ENCODE measurements around the gene KIAA1328. TPM values are rescaled to one million over a fixed set of nuclear protein-coding genes. Genes with fewer than 3 reads are reported as not detected.

The KIAA1328 gene
- total RNA-seq, 1 donor = 6.0 TPM

- H3K4me3 ChIP-seq (ENCODE audit: low read depth, low read length) = no peak overlapping the region
- no peak for DNase-seq (ENCODE audit: low read depth)
- no peak for TF ChIP-seq CTCF (IDR thresholded peaks at IDR 0.05; ENCODE audit: insufficient read depth, low read depth, low read length)
Observed at GRCh38 chr18:37188016-37188791, 359.3 kb downstream of the KIAA1328 start.

- no peak overlapping the region for H3K4me3 ChIP-seq (ENCODE audit: low read depth, low read length)
- TF ChIP-seq CTCF (IDR thresholded peaks at IDR 0.05; ENCODE audit: insufficient read depth, low read depth, low read length) = no peak
- DNase-seq (ENCODE audit: low read depth) = no peak
Observed at GRCh38 chr18:37199741-37200140, 370.8 kb downstream of the KIAA1328 start.

GRCh38 chr18:37207343-37207742 lies 378.4 kb downstream of the KIAA1328 start:
- no peak overlapping the region for H3K4me3 ChIP-seq (ENCODE audit: low read depth, low read length)
- DNase-seq (ENCODE audit: low read depth) = no peak
- TF ChIP-seq CTCF (IDR thresholded peaks at IDR 0.05; ENCODE audit: insufficient read depth, low read depth, low read length) = no peak

DNA sequence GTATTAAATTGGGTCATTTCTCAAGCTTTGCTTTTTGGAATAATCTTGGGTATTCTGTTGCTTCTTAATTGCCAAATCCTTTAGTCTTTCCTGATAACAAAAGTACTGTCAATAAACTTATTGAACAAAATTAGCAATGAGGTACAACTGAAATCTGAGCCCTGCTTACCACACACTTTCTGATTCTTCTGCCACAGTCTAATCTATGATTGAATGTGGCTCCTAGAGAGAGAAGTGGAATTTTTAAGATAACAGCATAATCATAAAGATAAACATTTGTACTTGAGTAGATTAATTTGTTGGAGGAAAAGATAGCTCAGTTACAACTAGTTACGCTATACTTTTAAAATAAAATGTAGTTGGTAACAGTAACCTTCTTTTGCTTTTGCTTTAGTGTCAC lies 381.9 kb downstream of the KIAA1328 start:
- H3K4me3 ChIP-seq (ENCODE audit: low read depth, low read length) = no peak overlapping the region
- DNase-seq (ENCODE audit: low read depth) = no peak
- no peak for TF ChIP-seq CTCF (IDR thresholded peaks at IDR 0.05; ENCODE audit: insufficient read depth, low read depth, low read length)

DNA sequence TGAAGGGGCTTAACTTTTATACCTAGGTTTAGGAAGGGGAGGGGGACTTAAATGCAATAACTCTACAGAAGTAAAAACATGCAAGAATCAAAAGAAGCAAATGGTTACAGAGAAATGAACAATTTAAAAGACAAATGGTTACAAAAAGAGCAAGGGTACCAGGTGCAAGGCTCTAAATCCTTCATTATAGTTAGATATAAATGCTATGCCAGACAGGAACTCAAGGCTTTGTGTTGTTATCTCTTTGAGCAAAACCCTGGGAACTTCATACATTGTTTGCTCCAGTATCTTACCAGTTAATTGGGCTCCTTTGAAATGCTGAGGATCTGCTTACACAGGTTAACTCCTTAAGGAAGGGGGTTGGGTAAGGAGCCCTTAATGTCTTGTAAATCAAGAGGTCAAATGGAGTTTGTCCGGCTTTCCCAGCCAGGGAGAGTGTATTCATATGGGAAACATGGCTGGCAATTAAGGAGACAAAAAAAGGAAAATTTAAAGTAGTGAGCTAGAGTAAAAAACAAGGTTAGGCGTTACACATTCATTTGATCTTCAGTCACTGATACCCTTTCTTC lies 389.2 kb downstream of the KIAA1328 start:
- TF ChIP-seq CTCF (IDR thresholded peaks at IDR 0.05; ENCODE audit: insufficient read depth, low read depth, low read length) = no peak
- no peak for DNase-seq (ENCODE audit: low read depth)
- no peak overlapping the region for H3K4me3 ChIP-seq (ENCODE audit: low read depth, low read length)

DNA sequence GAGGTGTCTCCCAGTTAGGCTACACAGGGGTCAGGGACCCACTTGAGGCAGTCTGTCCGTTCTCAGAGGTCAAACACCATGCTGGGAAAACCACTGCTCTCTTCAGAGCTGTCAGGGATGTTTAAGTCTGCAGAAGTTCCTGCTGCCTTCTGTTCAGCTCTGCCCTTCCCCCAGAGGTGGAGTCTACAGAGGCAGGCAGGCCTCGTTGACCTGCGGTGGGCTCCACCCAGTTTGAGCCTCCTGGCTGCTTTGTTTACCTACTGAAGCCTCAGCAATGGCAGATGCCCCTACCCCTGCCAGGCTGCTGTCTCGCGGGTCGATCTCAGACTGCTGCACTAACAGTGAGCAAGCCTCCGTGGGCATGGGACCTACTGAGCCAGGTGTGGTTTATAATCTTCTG lies 390.3 kb downstream of the KIAA1328 start:
- TF ChIP-seq CTCF (IDR thresholded peaks at IDR 0.05; ENCODE audit: insufficient read depth, low read depth, low read length) = no peak
- H3K4me3 ChIP-seq (ENCODE audit: low read depth, low read length) = no peak overlapping the region
- no peak for DNase-seq (ENCODE audit: low read depth)
